Astrocyte of the cerebellum (primary cell): ENCODE data around the gene SOX4.

Experiments used
- DNase-seq: peaks from one replicate; pipeline ENCODE4 v3.0.0-alpha.2; 2011; ENCODE audit warnings: low read depth
- H3K4me3 ChIP-seq: 2 replicates; pipeline ENCODE4 v1.5.1; 2011; ENCODE audit warnings: mild to moderate bottlenecking, low read depth, low read length, moderate library complexity
- CTCF ChIP-seq: IDR thresholded peaks from 2 replicates; pipeline ENCODE4 v1.5.1; 2012; ENCODE audit warnings: low read length, low read depth, moderate library complexity, mild to moderate bottlenecking; ENCODE audit errors: missing control alignments
- in situ Hi-C: cut with HindIII; loops from 2 replicates; pipeline ENCODE4 v1.10.0; 2017; ENCODE audit warnings: low sequenced_read_pairs

The SOX4 gene

GRCh38 chr6:21601339-21601923 lies 7.9 kb downstream of the SOX4 start:
- no peak for DNase-seq
- no peak for TF ChIP-seq CTCF
- H3K4me3 ChIP-seq: no peak overlapping the region
- in situ Hi-C loops: no loop called here

- no peak for DNase-seq
- TF ChIP-seq CTCF: no peak
- H3K4me3 ChIP-seq: no peak overlapping the region
- in situ Hi-C loops: no loop called here
These were observed 8.4 kb downstream of the SOX4 start for GRCh38 chr6:21601932-21602390.

DNA sequence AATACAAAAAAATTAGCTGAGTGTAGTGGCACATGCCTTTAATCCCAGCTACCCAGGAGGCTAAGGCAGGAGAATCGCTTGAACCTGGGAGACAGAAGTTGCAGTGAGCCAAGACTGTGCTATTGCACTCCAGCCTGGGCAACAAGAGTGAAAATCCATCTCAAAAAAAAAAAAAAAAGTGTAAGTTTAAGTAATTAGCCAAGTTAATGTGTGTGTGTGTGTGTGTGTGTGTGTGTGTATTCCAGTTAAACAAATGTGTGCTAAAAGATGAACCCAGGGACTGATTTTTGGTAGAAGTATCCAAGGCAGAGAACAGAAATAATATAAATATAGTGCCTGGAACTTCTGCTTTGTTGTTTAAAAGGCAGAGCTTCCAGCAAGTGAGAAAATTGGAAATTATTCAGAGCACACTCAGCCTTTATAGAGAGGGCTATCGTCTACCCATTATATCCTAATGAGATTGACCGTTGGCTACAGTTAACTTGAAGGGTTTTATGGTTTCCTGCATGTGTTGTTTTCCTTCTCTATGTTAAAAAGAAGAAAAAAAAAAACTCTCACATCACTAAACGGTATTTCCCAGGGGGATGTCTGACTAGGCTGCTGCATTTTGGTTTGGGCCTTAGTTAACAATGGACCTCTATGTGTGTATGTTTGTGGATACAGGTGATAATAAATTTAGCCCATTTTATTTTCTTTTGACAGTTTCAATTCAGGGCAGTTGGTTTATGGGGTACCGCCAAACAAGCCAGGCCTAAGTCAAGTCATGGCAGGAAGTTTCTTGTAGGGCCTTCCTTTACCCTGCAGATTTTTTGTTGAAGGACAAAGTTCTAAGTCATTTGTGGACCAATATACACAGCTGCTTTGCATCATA lies 9.8 kb downstream of the SOX4 start:
- DNase-seq: no peak
- no peak for TF ChIP-seq CTCF
- in situ Hi-C loops: no loop called here
- no peak overlapping the region for H3K4me3 ChIP-seq

DNA sequence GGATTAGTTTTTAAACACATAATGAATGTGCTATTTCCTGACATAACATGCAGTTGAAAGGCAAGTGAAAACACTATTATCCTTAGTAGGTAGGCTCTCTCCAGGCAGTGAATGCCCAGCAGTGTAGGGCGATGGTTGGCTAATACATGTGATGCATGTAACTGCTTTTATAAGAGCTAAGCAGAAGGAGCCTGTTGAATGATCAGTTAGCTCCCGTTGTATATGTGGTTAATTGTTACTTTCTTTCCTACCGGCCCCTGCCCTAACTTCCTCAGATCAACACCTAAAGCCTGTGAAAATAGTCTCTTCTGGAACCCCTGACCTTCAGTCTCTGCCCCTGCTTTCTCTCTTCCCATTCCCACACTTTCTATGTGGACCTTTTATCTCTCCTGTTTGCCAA lies 10.5 kb downstream of the SOX4 start:
- DNase-seq: no peak
- in situ Hi-C loops: no loop called here
- no peak for TF ChIP-seq CTCF
- H3K4me3 ChIP-seq: no peak overlapping the region

DNA sequence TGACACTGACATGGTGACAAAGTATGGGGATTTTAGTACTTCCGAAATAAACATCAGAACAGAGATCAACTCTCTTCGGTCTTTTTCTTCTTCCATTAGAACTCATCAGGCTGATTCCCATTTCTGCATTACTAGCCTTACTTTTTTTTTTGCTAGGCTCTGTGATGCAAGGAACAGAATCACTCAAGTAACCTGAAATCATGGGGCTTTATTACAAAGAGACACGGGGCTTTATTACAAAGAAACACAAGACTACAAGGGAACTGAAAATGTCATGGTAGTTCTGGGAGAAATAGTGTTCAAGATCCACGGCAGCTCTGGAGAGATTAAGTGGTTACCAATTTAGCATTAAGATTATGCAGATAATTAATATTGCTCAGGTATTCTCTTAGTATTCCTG lies 11.6 kb downstream of the SOX4 start:
- in situ Hi-C loops: no loop called here
- H3K4me3 ChIP-seq: no peak overlapping the region
- TF ChIP-seq CTCF: no peak
- no peak for DNase-seq

DNA sequence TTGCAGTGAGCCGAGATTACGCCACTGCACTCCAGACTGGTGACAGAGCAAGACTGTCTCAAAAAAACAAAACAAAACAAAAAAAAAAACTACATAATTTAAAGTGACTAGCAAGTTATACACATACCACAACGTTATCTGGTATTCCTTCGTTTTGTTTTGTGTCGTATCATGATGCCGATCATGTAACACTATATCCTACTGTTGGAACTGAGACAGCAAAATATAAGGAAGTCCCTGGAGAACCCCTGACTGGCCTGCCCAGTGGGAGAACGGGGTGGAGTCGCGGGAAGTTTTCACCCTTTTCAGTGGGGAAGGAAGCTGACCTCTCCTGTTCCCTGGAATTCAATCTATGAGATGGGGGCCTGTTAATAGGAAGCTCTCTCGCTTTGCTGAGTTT lies 15.1 kb downstream of the SOX4 start:
- no peak for DNase-seq
- no peak for TF ChIP-seq CTCF
- H3K4me3 ChIP-seq: no peak overlapping the region
- in situ Hi-C loops: no loop called here
